GM20431 (cell line): ENCODE data around the gene MRGPRE.

Experiments
- in situ Hi-C: fragments of 300-500 bp; cut with MseI, MboI; formaldehyde crosslinking; loops from one replicate; pipeline ENCODE4 v1.15.0; 2020; ENCODE audit warnings: low sequenced_read_pairs; ENCODE audit not compliant: unreplicated experiment

Gene MRGPRE

DNA sequence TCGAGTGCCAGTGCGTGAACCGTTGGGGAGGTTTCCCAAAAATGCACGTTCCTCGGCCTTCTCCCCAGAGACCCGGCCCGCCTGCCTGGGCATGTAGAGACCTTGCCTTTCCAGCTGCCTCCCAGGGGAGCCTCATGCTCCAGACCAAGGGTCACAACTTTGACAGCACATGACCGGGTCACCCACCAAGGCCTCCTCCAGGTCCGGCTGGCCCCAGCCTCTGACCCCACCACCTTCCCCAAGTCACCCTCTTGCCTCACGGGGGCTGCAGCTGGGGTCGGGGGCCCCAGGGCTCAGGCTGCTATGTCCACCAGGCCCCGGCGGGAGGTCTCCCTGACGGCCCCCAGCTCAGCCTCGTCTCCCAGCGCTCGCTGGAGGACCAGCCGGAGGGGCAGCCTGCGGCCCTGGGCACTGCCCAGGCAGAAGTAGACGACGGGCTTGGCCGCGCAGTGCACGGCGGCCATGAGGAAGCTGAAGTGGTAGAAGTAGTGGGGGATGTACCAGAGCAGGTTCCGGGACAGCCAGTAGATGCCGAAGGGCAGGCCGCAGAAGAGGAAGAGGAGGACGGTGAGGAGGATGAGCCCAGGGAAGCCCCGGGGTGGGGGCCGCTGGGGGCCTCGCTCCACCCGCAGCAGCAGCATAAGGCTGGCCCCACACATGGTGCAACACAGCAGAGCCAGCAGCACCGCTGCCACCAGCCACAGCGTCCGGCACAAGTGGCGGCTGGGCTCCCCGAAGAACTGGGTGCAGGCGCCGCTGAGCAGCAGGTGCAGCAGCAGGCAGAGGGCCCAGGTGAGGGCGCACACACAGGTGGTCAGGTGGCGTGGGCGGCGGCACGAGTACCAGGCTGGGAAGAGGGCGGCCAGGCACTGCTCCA is 4.4 kb downstream of the MRGPRE start:
- in situ Hi-C loops = no loop called here

DNA sequence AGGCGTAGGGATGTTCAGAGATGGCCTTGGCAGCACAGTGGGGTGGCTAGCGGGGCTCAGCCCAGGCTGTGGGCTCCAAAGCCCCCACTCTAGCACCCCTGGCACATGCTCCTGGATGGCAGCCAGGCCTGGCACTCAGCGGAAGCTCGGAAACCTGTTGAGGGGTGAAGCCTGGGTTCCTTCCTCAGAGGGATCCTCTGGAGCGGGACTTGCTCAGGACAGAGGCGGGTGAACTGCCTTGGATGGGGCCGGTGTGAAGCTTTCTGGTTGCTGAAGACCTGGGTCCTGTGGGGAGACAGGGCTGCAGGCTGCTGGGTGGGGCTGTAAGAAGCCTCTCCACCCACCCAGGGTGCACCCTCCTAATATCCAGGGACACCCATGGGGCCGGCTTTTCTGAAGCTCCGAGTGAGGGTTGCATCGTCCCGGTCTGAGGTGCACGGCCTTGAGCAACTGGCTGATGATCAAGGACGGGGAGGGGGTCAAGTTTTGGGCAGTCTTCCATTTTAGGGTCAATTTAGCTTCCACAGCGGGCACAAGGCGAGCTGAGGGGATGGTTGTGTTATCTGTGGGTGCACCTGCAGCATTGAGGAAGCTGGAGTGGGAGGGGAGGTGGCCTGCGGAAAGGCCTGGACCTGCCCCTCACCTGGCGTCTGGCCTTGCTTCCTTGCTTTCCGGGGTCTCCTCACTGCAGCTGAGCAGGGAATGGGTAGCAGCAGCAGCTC is 5.2 kb downstream of the MRGPRE start:
- in situ Hi-C loops = no loop called here

DNA sequence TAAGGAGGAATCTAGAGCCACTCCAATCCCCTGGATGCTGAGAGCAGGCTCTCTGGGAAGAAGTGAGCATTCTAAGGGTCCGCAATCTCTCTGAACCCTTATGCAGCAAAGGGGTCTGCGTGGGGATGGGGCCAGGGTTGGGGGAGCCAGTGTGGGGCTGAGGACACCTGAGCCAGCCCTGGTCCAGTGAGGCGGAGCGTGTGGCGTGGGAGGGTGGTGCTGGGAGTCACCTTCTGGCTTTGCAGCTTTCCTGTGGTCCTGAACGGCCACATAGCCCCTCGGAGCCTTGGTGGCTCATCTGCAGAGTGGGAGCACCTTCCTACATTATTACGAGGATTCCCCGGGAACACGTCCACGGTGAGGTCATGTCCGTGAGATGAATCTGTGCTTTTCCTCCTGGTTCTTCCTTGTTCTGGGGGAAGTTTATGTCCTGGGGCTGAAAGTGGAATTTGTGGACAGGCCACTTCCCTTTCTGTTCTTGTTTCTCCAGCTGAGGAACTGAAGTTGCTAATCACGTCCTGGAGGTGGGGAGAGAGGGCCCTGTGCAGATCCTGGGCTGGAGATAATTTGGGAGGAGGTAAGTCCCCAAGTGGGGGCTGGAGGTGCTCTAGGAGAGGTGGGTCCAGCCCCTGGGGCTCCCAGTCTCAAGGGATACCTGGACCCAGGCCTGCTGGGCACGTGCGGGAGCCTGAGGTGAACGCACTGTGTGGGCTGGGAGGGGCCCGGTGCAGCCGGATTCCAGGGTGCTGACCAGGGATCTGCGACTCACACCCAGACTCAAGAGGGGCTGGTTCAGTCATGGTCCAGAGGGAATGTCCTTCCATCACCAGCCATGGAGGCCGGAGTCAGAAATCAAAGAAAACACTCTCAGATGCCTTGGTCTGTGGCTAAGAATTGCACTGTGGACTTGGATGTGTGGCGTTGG is 6.1 kb downstream of the MRGPRE start:
- in situ Hi-C loops = no loop called here

DNA sequence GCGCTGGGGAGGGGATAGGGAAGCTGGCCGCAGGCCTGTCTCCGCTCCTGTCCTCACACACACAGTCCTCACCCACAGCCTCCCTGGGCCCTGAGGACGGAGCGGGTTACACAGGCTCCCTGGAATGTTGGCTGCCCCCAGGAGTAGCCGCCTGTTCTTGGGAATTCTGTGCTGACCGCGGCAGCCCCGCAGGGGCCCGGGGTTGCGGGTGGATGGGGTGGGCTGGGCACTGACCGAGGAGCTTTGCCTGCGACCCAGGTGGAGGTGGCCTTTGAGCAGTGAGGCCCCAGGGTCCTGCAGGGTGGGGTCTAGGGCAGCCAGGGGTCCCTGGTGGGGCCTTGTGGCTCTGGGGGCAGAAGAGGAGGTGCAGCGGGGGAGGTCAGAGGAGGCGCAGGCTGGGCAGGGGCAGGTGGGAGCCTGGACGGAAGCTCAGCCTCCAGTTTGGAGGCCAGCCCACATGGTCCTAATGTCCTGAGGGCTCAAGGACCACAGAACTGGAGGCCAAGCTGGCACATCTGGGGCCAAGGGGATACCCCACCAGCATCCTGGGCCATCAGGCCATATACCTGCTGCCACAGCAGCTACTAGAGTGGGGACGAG is 7.0 kb downstream of the MRGPRE start:
- in situ Hi-C loops = no loop called here

DNA sequence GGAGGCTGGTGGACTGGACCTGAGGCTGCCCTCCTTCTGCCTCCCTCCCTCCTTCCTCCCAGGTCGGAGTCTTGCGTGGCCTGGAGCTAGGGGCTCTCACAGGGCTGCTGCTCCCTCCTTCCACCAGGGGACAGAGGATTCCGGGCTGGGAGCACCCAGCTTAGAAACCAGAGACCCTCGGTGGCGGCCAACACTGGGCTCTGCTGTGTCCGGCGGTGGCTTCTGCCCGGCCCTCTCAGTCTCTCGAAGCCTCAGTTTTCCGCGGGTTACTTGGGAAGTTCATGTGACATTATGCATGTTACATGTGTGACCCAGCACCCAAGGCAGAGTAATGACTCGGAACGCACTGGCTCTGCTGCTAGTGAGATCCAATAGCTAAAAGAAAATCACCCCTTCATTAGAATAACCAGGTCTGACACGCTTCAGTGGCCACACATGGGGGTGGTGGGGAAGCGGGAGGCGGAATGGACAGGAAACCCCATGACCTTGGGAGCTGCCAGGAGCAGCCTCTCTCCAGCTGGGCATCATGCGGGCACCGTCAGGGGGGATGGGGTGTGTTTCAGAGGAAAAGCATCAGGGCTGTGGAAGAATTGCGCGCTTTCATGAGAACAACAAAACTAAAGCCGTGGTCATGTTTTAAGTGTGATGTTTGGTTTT is 7.7 kb downstream of the MRGPRE start:
- in situ Hi-C loops = no loop called here

DNA sequence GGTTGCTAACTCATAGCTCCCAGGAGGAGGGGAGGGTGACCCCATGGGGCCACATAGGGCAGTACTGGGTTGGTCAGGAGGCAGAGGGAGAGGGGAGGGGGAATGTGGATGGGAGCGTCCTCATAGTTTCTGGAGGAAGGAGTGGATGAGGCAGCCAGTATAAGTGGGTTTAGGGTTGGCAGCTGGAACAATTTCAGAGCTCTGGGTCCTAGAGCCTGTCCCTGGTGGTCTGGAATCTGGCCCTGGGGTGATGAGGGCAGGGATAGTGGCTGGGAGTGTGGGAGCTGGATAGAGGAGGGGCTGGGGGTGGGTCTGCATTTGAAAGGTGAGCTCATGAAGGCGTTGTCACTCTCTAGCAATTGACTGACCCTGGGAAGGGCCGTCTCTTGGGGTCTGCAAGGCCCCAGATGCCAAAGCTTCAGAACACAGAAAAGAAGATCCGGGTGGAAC is 8.3 kb downstream of the MRGPRE start:
- in situ Hi-C loops = no loop called here

DNA sequence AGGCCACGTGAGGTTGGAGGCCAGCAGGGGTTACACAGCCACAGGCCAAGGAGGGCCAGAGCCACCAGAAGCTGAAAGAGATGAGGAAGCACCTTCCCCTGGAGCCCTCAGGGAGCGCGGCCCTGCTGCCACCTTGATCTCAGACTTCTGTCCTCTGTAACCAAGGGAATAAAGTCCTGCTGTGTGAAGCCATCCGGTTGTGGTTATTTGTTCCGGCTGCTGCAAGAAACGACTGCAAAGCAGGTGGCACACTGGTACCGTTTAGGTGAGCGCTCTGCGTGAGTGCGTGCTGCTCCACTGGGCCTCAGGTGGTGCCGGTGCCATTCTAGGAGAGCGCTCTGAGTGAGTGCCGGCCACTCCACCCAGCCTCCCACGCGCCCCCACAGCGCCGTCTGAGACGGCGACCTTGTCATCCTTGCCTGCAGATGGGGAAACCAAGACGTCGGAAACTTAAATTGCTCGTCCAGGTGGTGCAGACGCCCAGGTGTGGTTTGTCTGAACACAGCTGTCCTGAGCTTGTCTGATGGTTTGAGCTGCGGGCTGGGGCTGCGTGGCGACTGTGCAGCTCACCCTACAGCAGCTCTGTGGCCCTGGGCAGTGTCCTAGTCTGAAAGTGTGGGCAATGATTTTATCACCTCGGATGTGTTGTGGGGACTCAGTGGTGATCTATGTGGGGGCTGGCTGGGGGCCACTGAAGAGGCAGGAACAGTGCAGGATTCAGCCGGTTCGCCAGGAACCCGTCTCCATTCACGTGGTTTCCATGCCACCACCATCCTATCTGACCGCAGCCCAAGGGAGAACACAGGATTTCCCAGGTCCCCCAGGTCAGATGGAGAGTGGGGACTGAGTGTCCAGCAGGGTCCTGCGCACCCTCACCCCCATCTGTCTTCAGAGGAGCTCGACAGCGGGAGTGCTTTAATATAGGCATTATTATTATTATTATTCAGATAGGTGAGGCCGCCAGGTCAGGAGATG is 9.0 kb downstream of the MRGPRE start:
- in situ Hi-C loops = no loop called here

DNA sequence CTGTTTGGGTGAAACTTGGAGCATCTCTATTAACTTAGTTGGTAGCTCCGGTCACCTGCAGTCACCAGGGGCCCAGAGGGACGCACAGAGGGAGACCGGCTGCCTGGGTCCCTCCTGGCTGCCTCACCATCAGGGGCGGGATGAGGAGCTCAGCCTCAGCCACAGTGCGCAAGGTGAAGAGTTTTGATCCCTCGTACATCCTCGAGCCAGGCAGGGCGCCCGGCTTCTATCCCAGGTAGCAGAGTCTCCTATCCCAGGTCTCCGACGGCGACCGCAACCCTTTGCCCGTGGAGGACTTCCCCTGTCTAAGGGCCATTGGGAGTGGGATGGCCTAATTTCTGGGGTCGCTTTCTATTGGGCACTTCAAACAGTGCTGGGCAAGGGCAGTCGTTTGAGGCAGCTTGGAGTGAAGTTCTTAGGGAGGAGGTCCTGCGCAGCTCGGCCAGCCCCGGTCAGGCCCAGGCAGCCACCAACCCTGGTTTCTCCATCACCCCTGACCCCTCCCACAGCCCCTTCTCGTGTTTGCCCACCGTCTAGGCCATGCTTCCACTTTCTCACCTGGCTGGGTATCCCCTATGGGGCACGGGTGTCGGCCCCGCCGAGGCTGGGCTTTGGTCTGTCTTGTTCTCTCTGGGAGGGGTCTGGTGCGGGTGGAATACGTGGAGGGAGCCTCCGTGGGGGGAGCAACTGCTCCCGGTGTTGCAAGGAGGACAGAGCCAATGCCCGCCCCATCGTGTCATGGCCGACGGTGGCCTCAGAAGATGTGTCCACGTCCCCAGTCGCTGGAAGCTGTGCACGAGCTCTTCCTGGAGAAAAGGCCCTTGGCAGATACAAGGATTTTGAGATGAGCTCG is 10.0 kb downstream of the MRGPRE start:
- in situ Hi-C loops = no loop called here

DNA sequence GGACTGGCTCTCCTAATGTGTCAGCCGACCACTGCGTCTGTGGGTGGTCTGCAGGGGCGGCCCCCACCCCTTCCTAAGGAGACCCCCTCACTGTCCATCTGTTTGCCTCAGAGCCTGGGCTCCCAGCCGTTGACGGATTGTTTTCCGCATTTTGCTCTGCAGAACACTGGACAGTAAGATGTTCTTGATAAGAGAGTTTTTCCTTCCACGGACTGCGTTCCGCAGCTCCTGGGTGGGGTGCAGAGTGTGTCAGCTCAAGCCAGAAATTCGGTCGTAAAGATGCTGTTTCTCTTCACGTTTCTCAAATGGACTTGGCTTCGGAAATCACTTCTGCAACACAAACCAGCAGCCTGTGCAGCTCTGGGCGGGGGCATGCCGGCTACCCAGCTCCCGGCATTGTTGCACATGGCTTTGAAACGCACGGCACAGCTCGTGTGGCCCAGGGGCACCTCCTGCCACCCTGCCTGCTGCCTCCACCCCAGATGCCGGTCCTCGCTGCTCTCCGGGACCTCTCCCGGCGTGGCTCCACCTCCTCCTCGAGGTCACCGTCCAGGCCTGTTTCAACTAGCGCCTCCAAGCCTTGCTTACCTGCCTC is 10.7 kb downstream of the MRGPRE start:
- in situ Hi-C loops = no loop called here

DNA sequence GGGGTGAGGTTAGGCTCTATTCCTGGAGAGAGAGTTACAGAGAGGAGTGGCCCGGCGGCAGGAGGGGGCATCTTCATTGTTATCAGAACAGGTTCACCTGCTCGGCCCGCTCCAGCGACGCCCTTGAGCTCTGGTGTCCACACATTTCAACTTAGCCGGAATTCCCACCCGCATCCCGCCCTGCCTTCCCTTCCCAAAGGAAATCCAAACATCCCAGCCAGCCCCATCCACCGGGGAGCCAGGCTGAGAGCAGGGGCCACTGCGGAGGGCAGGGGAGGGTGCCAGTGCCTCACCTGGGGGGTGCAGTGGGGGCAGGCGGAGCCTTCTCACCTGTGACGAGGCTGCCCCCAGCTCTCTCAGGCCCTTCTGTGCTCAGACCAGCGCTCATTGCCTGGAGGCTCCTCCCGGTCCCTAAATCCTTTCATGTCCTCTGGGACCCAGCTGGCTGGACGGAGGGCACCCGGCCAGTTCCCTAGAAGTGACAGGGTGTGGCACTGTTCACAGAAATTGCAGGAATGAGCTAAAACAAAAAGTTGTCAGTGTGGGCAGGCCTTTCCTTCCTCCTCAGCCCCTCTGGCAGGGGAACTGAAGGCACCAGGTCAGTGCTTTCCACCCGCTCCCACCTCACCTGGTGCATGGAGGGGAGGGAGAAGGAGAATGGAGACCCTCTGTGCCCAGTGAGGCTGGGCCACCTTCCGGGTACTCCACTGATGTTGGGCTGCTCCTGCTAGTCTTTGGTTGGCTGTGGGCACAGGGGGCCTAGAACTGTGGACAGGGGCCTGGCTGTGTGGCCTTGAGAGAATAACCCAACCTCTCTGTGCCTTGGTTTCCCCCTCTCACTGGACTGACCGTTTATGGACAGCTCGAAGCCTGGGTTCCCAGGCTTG is 11.5 kb downstream of the MRGPRE start:
- in situ Hi-C loops = no loop called here

DNA sequence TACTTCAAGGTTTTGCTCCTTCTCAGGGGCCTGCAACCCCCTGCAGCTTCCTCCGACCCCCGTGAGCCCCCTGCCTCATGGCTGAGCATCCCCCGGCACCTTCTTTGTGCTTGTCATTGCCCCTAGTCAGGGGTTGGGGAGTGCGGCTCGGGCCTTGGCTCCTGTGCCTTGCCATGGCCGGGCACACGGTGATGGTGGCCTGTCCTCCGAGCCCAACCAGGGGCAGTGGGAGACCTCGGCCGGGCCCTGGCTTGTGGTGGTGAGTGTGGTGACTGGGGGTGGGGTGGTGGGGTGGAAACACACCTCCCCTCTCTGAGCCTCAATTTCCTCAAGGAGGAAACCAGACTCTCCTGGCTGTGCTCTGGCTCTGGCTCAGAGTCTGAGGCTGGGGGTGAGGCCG is 12.1 kb downstream of the MRGPRE start:
- in situ Hi-C loops = no loop called here

DNA sequence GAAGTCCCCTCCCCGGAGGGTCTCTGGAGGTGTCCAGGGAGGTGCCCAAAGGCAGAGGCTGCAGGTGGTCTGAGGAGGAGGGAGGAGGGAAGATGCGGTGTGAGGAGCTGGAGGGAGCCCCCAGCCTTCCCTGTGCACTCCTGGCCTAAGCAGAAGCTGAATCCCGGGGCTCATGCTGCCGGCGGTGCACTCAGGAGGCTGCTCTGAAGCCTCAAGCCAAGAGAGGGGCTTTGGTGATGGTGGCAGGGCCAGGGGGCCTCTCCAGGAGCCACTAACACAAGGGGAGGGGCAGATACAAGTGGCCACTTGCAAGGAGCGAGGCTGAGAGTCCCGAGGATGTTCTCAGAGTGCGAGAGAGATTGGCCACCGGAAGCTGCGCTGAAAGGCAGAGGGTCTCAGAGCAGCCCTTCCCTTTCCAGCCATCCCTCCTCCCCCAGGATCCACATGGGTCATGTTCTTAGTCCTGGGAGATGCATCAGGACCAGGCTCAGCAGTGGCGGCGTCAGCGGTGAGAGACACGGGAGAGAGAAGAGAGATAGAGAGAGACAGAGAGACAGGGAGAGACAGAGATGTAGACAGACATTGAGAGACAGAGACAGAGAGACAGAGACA is 12.8 kb downstream of the MRGPRE start:
- in situ Hi-C loops = no loop called here

DNA sequence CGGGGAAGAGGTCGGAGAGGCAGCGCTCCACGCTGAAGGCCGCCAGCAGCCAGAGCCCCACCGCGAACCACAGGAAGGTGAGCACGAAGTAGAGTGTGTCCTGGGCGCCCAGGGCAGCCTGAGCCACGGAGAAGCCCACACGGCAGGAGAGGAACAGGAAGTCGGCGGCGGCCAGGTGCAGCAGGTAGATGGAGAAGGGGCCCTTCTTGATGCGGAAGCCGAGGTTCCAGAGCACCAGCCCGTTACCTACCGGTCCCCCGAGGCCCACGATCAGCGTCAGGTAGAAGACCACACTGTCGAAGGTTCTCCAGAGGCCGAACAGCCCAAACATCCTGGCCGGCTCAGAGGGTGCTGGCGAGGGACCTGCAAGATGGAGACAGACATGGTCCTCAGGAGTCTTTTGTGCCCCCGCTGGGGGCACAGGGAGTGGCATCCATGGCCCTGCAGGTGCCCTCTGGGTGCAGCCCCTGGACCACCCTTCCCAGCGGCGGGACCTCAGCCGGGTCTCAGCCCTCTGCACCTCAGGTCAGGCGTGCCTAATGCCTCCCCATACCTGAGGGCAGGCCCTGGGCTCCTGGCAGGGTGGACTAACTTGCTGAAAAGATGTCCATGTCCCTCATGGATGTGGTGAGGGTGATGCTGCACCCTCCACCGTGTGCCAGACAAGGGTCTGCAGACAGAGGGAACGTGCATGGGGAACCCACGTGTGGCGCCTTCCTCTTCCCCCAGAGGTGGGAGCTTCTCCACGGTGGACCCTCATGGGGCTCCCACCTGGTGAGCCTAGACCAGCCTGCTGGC is 13.5 kb downstream of the MRGPRE start, which contains the start of gene MRGPRG:
Gene MRGPRG, minus strand, starts transcription at position 331 of the 798 bp plus-strand sequence. Its CDS starts 0 bp downstream, at position 331.
- in situ Hi-C loops = no loop called here

DNA sequence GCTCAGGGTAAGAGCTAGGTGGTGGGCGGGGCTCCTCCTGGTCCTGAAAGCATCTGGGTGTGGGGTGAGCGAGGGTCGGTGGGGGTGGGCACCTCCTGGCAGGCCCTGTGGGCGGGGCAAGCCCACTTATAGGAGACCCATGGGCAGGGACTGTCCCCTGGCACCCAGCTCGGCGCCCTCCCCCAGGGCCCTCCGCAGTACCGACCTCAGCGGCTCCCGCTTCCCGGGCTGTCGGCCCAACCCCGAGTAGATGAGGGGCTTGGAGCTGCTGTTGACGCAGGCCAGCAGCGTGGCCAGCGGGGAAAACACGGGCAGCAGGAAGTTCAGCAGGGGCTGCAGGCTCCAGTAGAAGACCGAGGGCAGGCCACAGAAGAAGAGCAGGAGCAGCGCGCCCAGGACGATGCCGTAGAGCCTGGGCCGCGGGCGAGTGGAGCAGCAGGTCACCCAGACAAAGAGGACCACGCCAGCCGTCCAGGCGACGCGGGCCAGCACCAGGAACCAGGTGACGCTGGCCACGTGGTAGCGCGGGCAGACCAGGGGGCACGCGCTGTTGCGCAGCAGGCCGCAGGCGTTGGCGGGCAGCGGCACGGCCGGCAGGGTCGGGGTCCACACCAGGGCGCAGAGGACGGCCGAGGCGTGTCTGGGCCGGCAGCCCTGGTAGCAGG is 14.3 kb downstream of the MRGPRE start:
- in situ Hi-C loops = no loop called here
